Thyroid gland (tissue), 4 donors: Measurements from ENCODE around the gene FOXC2.

Experiments
- POLR2A ChIP-seq, 2 donors: fragments of 450-650 bp; IDR thresholded peaks; one replicate each; pipeline ENCODE4 v1.6.1; 2017; ENCODE audit warnings: antibody characterized with exemption in 2 of 2, mild to moderate bottlenecking in 2 of 2, moderate library complexity in 1 of 2
- TF ChIP-seq, protein P1 (sequence below), 6 experiments: fragments of 200-600 bp in 3 of 6; fragments of 450-650 bp in 3 of 6; sonication (generic) in 3 of 6; IDR thresholded peaks; one replicate each; pipeline ENCODE4 v1.5.1; 2016 to 2019; ENCODE audit warnings: antibody characterized with exemption in 6 of 6, mild to moderate bottlenecking in 2 of 6, inconsistent platforms in 1 of 6, moderate library complexity in 1 of 6

- TF ChIP-seq, protein P1, sequence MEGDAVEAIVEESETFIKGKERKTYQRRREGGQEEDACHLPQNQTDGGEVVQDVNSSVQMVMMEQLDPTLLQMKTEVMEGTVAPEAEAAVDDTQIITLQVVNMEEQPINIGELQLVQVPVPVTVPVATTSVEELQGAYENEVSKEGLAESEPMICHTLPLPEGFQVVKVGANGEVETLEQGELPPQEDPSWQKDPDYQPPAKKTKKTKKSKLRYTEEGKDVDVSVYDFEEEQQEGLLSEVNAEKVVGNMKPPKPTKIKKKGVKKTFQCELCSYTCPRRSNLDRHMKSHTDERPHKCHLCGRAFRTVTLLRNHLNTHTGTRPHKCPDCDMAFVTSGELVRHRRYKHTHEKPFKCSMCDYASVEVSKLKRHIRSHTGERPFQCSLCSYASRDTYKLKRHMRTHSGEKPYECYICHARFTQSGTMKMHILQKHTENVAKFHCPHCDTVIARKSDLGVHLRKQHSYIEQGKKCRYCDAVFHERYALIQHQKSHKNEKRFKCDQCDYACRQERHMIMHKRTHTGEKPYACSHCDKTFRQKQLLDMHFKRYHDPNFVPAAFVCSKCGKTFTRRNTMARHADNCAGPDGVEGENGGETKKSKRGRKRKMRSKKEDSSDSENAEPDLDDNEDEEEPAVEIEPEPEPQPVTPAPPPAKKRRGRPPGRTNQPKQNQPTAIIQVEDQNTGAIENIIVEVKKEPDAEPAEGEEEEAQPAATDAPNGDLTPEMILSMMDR (IDR thresholded peaks at IDR 0.05), result no peak
- no peak for TF ChIP-seq POLR2A (IDR thresholded peaks at IDR 0.05)
These were observed 16.3 kb upstream of the FOXC2 start for GRCh38 chr16:86550281-86550680.
